Measurements from ENCODE around the gene KCNK4.

Gene KCNK4

DNA sequence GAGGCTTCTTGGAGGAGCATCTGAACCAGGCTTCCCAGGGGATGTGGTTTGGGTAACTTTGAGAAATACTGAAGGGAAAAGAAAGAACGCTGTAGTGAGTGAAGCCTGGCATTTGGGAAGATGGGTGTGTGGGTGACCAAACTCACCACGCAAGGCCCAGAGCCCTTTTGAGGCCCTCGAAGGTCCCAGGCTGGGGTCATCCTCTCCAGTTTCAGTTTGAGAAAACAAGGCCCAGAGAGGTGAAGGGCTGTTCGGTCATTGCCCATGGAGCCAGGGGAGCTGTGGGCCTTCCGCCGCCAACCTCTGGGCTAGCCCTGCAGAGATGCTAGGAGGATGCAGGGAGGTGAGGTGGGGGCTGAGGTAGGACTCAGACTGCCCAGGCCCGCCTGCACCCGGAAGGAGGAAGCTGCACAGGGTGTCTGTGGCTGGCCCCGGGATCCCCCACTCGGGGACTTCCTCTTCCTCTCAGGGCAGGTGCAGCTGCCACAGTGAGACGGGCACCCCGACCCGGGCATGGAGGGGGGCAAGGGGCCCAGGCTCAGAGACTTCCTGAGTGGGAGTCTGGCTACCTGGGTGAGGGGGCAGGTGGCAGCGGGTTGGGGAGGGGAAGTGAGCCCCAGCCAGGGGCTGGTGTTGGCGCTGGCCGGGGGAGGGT, 48.8 kb downstream of the KCNK4 start, which contains the start of gene CCDC88B:
TSS of gene CCDC88B (plus strand) at position 451 of the 655 bp plus-strand sequence. CDS start at position 514, 63 bp downstream.
- TF ChIP-seq, protein P1, sequence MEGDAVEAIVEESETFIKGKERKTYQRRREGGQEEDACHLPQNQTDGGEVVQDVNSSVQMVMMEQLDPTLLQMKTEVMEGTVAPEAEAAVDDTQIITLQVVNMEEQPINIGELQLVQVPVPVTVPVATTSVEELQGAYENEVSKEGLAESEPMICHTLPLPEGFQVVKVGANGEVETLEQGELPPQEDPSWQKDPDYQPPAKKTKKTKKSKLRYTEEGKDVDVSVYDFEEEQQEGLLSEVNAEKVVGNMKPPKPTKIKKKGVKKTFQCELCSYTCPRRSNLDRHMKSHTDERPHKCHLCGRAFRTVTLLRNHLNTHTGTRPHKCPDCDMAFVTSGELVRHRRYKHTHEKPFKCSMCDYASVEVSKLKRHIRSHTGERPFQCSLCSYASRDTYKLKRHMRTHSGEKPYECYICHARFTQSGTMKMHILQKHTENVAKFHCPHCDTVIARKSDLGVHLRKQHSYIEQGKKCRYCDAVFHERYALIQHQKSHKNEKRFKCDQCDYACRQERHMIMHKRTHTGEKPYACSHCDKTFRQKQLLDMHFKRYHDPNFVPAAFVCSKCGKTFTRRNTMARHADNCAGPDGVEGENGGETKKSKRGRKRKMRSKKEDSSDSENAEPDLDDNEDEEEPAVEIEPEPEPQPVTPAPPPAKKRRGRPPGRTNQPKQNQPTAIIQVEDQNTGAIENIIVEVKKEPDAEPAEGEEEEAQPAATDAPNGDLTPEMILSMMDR (conservative IDR thresholded peaks at IDR 0.05; ENCODE audit: low read depth, low read length), result no peak
- H4K20me1 ChIP-seq (ENCODE audit: insufficient read depth), result no peaks in the 10 kb centered on the region
- no peaks in the 10 kb centered on the region for H3K36me3 ChIP-seq (ENCODE audit: insufficient read depth)
- H3K27me3 ChIP-seq (ENCODE audit: insufficient read depth, low read depth), result no peaks in the 10 kb centered on the region
- peak within 1 kb of the TSS; percentile 51; the same call in 1 of the 2 replicates for H3K9ac ChIP-seq
- H3K27ac ChIP-seq, result peak within 1 kb of the TSS; percentile 25
- peak within 1 kb of the TSS; percentile 97 for H3K4me2 ChIP-seq
- H2AFZ ChIP-seq (ENCODE audit: low read depth), result peak within 1 kb of the TSS; percentile 50
- H3K79me2 ChIP-seq (ENCODE audit: insufficient read depth, low read depth), result no peaks in the 10 kb centered on the region
- H3K4me1 ChIP-seq (ENCODE audit: low read depth, poor library complexity, severe bottlenecking), result peaks cover 45% of the 10 kb centered on the region
- H3K4me3 ChIP-seq (IDR thresholded peaks at IDR 0.05; ENCODE audit: insufficient read depth, low read depth, low read length), result no peak within 1 kb of the TSS

DNA sequence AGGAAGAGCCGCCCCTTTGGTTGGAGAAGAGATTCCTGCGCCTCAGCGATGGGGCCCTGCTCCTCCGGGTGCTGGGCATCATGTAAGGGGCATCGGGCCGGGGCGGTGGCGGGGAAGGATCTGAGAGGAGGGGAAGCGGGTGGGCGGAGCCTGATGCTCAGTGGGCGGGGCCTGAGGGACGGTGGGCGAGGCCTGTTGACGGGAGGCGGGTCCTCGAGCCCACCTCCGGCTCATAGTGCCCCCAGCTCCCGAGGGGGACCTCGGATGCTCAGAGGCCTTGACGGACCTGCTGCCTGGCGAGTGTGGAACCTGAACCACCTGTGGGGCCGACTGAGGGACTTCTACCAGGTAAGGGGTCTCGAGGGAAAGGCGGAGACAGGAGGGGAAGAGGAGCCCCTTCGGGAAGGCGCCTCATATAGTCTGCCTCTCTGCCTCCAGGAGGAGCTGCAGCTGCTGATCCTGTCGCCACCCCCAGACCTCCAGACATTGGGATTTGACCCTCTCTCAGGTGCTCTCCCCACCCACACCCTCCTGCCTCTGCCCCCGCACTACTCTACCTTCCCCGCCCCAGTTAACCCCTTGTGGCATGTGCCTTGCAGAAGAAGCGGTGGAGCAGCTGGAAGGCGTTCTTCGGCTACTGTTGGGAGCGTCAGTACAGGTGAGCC, 49.7 kb downstream of the KCNK4 start:
- no peak overlapping the region for H3K4me3 ChIP-seq (IDR thresholded peaks at IDR 0.05; ENCODE audit: insufficient read depth, low read depth, low read length)
- H3K36me3 ChIP-seq (ENCODE audit: insufficient read depth), result no peaks in the 10 kb centered on the region
- peak overlapping the region; percentile 97 for H3K4me2 ChIP-seq
- peak overlapping the region; percentile 50; the same call in 1 of the 2 replicates for H2AFZ ChIP-seq (ENCODE audit: low read depth)
- H3K27me3 ChIP-seq (ENCODE audit: insufficient read depth, low read depth), result no peaks in the 10 kb centered on the region
- H4K20me1 ChIP-seq (ENCODE audit: insufficient read depth), result no peaks in the 10 kb centered on the region
- H3K9ac ChIP-seq, result peak overlapping the region; percentile 51; the same call in 1 of the 2 replicates
- peak overlapping the region; percentile 25 for H3K27ac ChIP-seq
- H3K79me2 ChIP-seq (ENCODE audit: insufficient read depth, low read depth), result no peaks in the 10 kb centered on the region
- peaks cover 36% of the 10 kb centered on the region for H3K4me1 ChIP-seq (ENCODE audit: low read depth, poor library complexity, severe bottlenecking)
- TF ChIP-seq, protein P1 (conservative IDR thresholded peaks at IDR 0.05; ENCODE audit: low read depth, low read length), result no peak

DNA sequence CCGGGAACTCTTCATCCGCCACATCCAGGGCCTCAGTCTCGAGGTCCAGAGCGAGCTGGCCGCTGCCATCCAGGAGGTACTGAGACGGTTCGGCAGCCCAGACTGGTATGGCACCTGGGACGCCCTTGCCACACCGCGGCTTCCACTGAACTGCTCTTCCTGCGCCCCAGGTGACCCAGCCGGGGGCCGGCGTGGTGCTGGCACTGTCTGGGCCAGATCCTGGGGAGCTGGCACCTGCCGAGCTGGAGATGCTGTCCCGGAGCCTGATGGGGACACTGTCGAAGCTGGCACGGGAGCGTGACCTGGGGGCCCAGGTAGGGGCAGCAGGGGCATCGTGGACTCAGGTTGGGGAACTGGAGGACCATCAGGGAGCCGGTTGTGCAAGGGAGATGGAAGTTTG, 50.3 kb downstream of the KCNK4 start:
- Histone ChIP-seq H3K4me3 (IDR thresholded peaks at IDR 0.05; ENCODE audit: insufficient read depth, low read depth, low read length) (no peak overlapping the region), H3K79me2 (ENCODE audit: insufficient read depth, low read depth) (no peaks in the 10 kb centered on the region), H3K9ac (no peak overlapping the region), H3K4me1 (ENCODE audit: low read depth, poor library complexity, severe bottlenecking) (peaks cover 31% of the 10 kb centered on the region), H4K20me1 (ENCODE audit: insufficient read depth) (no peaks in the 10 kb centered on the region), H3K36me3 (ENCODE audit: insufficient read depth) (no peaks in the 10 kb centered on the region), H3K27me3 (ENCODE audit: insufficient read depth, low read depth) (no peaks in the 10 kb centered on the region), H3K27ac (no peak overlapping the region), H2AFZ (ENCODE audit: low read depth) (no peak overlapping the region), H3K4me2 (no peak overlapping the region; the same call in 1 of the 2 replicates)
- TF ChIP-seq, protein P1 (conservative IDR thresholded peaks at IDR 0.05; ENCODE audit: low read depth, low read length), result no peak

GRCh38 chr11:64341851-64342791, 51.0 kb downstream of the KCNK4 start:
- Histone ChIP-seq H3K4me2 (peak overlapping the region; percentile 39; the same call in 1 of the 2 replicates), H4K20me1 (ENCODE audit: insufficient read depth) (no peaks in the 10 kb centered on the region), H3K36me3 (ENCODE audit: insufficient read depth) (no peaks in the 10 kb centered on the region), H3K4me3 (IDR thresholded peaks at IDR 0.05; ENCODE audit: insufficient read depth, low read depth, low read length) (no peak overlapping the region), H3K79me2 (ENCODE audit: insufficient read depth, low read depth) (no peaks in the 10 kb centered on the region), H3K27ac (no peak overlapping the region), H2AFZ (ENCODE audit: low read depth) (no peak overlapping the region), H3K9ac (no peak overlapping the region), H3K4me1 (ENCODE audit: low read depth, poor library complexity, severe bottlenecking) (peaks cover 29% of the 10 kb centered on the region), H3K27me3 (ENCODE audit: insufficient read depth, low read depth) (no peaks in the 10 kb centered on the region)
- TF ChIP-seq, protein P1 (conservative IDR thresholded peaks at IDR 0.05; ENCODE audit: low read depth, low read length), result peak; percentile 41
